H1 (cell line): Measurements from ENCODE around the gene MARCHF10. TPM values are rescaled to one million over a fixed set of nuclear protein-coding genes. Genes with fewer than 3 reads are reported as not detected.

Experiments
- CHD1 ChIP-seq: IDR thresholded peaks from 2 replicates; pipeline ENCODE4 v1.6.1; 2012; ENCODE audit warnings: low read depth, low read length, improper control_type of control experiment
- KDM1A ChIP-seq: fragments of 200-600, 300-600 bp; sonication (generic); IDR thresholded peaks from 2 replicates; pipeline ENCODE4 v1.7.1; 2016; ENCODE audit warnings: mild to moderate bottlenecking, low read length, borderline replicate concordance
- KDM4A ChIP-seq: IDR thresholded peaks from one replicate; pipeline ENCODE4 v1.7.1; 2012; ENCODE audit warnings: low read depth, mild to moderate bottlenecking, moderate library complexity, low read length, inconsistent platforms; ENCODE audit not compliant: severe bottlenecking
- KDM5A ChIP-seq: fragments of 200-600 bp; IDR thresholded peaks from 2 replicates; pipeline ENCODE4 v1.7.1; 2012; ENCODE audit warnings: mild to moderate bottlenecking, low read length, inconsistent platforms, mixed read lengths
- PHF8 ChIP-seq: fragments of 200-600 bp; sonication (generic); conservative IDR thresholded peaks from 2 replicates; pipeline ENCODE4 v1.7.1; 2012; ENCODE audit warnings: low read depth, mild to moderate bottlenecking, inconsistent platforms, low read length, moderate library complexity
- POLR2A ChIP-seq, 2 experiments: IDR thresholded peaks; 1 replicate in 1 of 2; 2 replicates in 1 of 2; pipeline ENCODE4 v1.6.1; 2011; ENCODE audit warnings: low read depth in 2 of 2, low read length in 2 of 2, mild to moderate bottlenecking in 2 of 2; ENCODE audit errors: control extremely low read depth in 1 of 2
- polyA plus RNA-seq, 7 experiments: library from polyadenylated mRNA; depleted of rRNA in 3 of 7; stranded (reverse) in 5 of 7; unstranded in 2 of 7; fragments of >200 nt in 5 of 7; fragments of 200-250 nt in 2 of 7; gene quantifications; 1 replicate in 5 of 7; 2 replicates in 1 of 7; 4 replicates in 1 of 7; pipeline versions ENCODE4 v1.2.1 to v1.2.3, GENCODE V29; 2011 to 2013; ENCODE audit warnings: missing spikeins in 2 of 7, mixed read lengths in 2 of 7
- total RNA-seq: library from RNA; stranded (reverse); fragmentation: NEBNext Ultra II Directional; extraction: Animal tissue kit (Norgen Biotek cat#: 25700); gene quantifications from 2 replicates; pipeline ENCODE4 v1.2.1, GENCODE V29; 2021
- TF ChIP-seq, protein P1 (sequence below), 3 experiments: IDR thresholded peaks; 1 replicate in 2 of 3; 2 replicates in 1 of 3; pipeline versions ENCODE4 v1.5.1 to v1.6.1; 2011; ENCODE audit warnings: low read length in 3 of 3, mild to moderate bottlenecking in 3 of 3, inconsistent platforms in 2 of 3, low read depth in 1 of 3, moderate library complexity in 1 of 3; ENCODE audit not compliant: insufficient read depth in 1 of 3; ENCODE audit errors: control extremely low read depth in 1 of 3

Gene MARCHF10
- total and polyA plus RNA-seq, 2 of the 8 experiments (the other 6 are each of a cell fraction or from before 2014, with no cell fraction given), result 0.48 to 0.73 TPM

DNA sequence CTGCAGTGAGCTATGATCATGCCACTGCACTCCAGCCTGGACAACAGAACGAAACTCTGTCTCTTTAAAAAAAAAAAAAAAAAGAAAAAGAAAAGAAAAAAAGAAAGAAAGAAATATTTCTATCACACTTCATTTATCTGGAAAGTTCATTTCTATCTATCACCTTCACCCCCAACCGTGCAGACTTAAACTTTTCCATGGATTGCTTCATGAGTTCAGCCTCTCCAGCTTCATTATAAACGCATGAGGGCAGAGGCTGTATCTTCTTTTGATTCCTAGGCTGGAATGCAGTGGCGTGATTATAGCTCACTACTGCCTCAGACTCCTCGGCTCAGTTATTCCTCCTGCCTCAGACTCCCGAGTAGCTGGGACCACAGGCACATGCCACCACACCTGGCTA lies 152.5 kb downstream of the MARCHF10 start (continued):
- TF ChIP-seq, protein P1, sequence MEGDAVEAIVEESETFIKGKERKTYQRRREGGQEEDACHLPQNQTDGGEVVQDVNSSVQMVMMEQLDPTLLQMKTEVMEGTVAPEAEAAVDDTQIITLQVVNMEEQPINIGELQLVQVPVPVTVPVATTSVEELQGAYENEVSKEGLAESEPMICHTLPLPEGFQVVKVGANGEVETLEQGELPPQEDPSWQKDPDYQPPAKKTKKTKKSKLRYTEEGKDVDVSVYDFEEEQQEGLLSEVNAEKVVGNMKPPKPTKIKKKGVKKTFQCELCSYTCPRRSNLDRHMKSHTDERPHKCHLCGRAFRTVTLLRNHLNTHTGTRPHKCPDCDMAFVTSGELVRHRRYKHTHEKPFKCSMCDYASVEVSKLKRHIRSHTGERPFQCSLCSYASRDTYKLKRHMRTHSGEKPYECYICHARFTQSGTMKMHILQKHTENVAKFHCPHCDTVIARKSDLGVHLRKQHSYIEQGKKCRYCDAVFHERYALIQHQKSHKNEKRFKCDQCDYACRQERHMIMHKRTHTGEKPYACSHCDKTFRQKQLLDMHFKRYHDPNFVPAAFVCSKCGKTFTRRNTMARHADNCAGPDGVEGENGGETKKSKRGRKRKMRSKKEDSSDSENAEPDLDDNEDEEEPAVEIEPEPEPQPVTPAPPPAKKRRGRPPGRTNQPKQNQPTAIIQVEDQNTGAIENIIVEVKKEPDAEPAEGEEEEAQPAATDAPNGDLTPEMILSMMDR (IDR thresholded peaks at IDR 0.05; ENCODE audit: control extremely low read depth in 1 of 3, insufficient read depth in 1 of 3, low read depth in 1 of 3, low read length in 3 of 3), result no peak
- TF ChIP-seq KDM5A, result no peak
- no peak for TF ChIP-seq PHF8
- no peak for TF ChIP-seq POLR2A (IDR thresholded peaks at IDR 0.05; ENCODE audit: control extremely low read depth in 1 of 2, low read depth in 2 of 2, low read length in 2 of 2)
- no peak for TF ChIP-seq KDM4A
- TF ChIP-seq CHD1, result no peak
- TF ChIP-seq KDM1A, result no peak
